Chondrocyte (in vitro differentiated cells): ENCODE results near the gene NECAP2. TPM values are rescaled to one million over a fixed set of nuclear protein-coding genes. Genes with fewer than 3 reads are reported as not detected.
A peak's percentile ranks its signal among the peaks of the same experiment; 100 is the strongest.
"Not testable (repeated sequence)": the region's sequence is repeated elsewhere in the genome, so short reads cannot be mapped to it uniquely, and the experiment has no call there.

ENCODE experiments used
- DNase-seq: peaks from one replicate; pipeline ENCODE4 v3.0.0; 2021; ENCODE audit warnings: mixed read lengths, low spot score
- H3K27ac Mint-ChIP-seq: one replicate; pipeline ENCODE4 v1.8.0; 2021; ENCODE audit warnings: mild to moderate bottlenecking, moderate library complexity, mixed read lengths; ENCODE audit not compliant: unreplicated experiment
- H3K27me3 Mint-ChIP-seq: 2 replicates; pipeline ENCODE4 v1.8.0; 2021; ENCODE audit warnings: low read depth, mixed read lengths
- H3K36me3 Mint-ChIP-seq: 2 replicates; pipeline ENCODE4 v1.8.0; 2021; ENCODE audit warnings: low read depth, mixed read lengths
- H3K4me1 Mint-ChIP-seq: 2 replicates; pipeline ENCODE4 v1.8.0; 2021; ENCODE audit warnings: low read depth, mild to moderate bottlenecking, mixed read lengths
- H3K4me3 Mint-ChIP-seq: one replicate; pipeline ENCODE4 v1.8.0; 2021; ENCODE audit warnings: mild to moderate bottlenecking, moderate library complexity, mixed read lengths; ENCODE audit not compliant: unreplicated experiment
- H3K9me3 Mint-ChIP-seq: 2 replicates; pipeline ENCODE4 v1.8.0; 2021; ENCODE audit warnings: low read depth, mixed read lengths
- CTCF ChIP-seq: fragments of 200-600 bp; sonication (generic); IDR thresholded peaks from 2 replicates; pipeline ENCODE4 v1.5.0; 2021; ENCODE audit warnings: antibody characterized with exemption, mild to moderate bottlenecking, moderate library complexity
- total RNA-seq: library from RNA; stranded (reverse); gene quantifications from 3 replicates; pipeline ENCODE4 v1.2.1, GENCODE V29; 2021

The NECAP2 gene
- total RNA-seq, 1 donor from 2014 or later, result 51.7 TPM

GRCh38 chr1:16449065-16449464 lies 8.5 kb downstream of the NECAP2 start:
- Mint-ChIP-seq H3K27ac (no peak overlapping the region), H3K4me3 (no peak overlapping the region), H3K4me1 (no peaks in the 10 kb centered on the region), H3K36me3 (peaks cover 35% of the 10 kb centered on the region), H3K27me3 (no peaks in the 10 kb centered on the region), H3K9me3 (no peaks in the 10 kb centered on the region)
- peak; percentile 51 for DNase-seq
- no peak for TF ChIP-seq CTCF

DNA sequence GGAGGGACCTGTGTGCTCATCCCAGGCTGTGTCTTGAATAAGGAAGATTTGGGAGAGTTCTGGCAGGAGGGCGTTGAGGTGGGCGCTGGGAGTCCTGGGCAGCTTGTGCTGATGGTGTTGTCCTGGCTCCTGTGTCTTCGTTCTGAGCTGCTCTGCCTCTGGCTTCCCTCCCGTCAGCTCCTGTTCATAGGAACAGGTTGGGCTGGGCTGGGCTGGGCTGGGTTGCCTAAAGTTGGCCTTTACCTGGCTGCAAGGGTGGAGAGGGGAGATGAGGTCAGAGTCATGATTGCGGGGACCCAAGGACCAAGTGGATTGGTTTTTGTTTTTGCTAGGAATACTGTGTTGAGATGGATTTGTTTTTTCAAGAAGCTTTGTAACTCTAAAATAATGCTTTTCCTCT lies 9.1 kb downstream of the NECAP2 start:
- no peak overlapping the region for H3K4me3 Mint-ChIP-seq
- no peaks in the 10 kb centered on the region for H3K4me1 Mint-ChIP-seq
- H3K27me3 Mint-ChIP-seq, result no peaks in the 10 kb centered on the region
- no peaks in the 10 kb centered on the region for H3K9me3 Mint-ChIP-seq
- DNase-seq, result peak; percentile 35
- H3K27ac Mint-ChIP-seq, result no peak overlapping the region
- H3K36me3 Mint-ChIP-seq, result peaks cover 32% of the 10 kb centered on the region
- no peak for TF ChIP-seq CTCF

DNA sequence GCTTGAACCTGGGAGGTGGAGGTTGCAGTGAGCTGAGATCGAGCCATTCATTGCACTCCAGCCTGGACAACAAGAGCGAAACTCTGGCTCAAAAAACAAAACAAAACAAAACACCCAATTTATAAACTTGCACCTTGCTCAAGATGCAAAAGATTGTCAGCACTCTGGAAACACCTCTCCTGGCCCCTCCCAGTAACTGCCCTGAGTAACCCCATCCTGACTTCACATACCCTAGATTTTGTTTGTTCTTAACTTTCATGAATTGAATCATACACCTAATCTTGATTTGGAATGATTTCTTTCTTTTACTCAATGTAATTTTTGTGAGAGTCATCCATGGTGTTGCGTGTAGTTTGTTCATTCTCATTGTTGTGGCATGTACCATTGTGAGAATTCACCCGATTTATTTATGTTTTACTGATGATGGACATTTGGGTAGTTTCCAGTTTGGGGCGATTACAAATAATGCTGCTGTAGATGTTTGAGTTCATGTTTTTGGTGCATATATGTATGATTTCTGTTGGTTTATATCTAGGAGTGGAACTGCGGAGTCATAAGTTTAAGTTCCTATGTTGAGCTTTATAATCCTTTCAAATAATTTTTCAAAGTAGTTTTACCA lies 10.4 kb downstream of the NECAP2 start:
- no peak for TF ChIP-seq CTCF
- H3K27me3 Mint-ChIP-seq, result no peaks in the 10 kb centered on the region
- H3K4me1 Mint-ChIP-seq, result no peaks in the 10 kb centered on the region
- no peak overlapping the region for H3K4me3 Mint-ChIP-seq
- peak; percentile 3 for DNase-seq
- H3K9me3 Mint-ChIP-seq, result no peaks in the 10 kb centered on the region
- no peak overlapping the region for H3K27ac Mint-ChIP-seq
- peaks cover 37% of the 10 kb centered on the region for H3K36me3 Mint-ChIP-seq

DNA sequence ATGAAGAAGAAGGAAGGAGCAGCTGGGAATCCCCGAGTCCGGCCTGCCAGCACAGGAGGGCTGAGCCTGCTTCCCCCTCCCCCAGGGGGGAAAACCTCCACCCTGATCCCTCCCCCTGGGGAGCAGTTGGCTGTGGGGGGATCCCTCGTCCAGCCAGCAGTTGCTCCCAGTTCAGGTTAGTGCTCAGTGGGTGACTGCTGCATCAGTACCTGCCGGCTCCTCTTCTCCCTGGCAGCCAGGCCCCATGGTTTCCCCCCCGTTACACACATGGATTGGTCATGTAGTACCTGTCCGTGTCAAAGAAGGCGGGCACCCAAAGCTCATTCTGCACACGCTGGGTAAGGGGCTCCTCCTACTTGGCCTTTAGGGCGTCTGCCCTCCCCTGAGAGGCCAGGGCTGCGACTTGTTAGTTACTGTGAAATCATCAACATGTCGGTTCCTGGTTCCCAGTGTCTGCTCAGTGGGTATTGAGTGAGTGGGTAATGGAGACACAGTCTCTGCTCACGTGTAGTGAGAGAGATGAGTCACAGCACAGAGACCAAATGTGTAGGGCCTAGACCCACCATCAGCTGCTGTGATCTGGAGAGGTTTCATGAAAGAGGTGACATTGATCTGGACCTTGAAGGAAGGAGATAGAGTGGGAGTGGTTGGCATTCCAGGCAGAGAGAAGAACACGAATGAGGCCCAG lies 11.5 kb downstream of the NECAP2 start:
- H3K27me3 Mint-ChIP-seq, result no peaks in the 10 kb centered on the region
- H3K9me3 Mint-ChIP-seq, result no peaks in the 10 kb centered on the region
- peak; percentile 70 for DNase-seq
- peak overlapping the region; percentile 49 for H3K27ac Mint-ChIP-seq
- H3K4me3 Mint-ChIP-seq, result no peak overlapping the region
- no peak for TF ChIP-seq CTCF
- H3K4me1 Mint-ChIP-seq, result no peaks in the 10 kb centered on the region
- peaks cover 41% of the 10 kb centered on the region for H3K36me3 Mint-ChIP-seq

DNA sequence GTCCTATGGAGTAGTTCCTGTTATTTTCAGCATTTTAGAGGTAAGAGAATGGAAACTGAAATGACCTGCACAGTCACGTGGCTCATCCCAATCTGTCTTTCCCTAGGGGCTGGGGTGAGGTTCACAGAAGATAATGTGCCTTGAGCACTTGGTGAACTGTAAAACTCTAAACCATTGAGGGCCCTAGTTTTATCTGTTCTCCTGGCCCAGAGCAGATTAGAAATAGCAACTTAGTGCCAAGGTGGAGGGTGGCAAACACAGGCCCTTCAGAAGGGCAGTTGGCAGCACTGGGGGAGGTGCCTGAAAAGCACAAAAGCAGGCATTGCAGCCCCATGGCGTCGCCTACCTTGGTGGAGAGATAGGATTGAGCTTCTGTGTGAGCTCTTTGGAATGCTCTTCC lies 14.4 kb downstream of the NECAP2 start:
- H3K27ac Mint-ChIP-seq, H3K9me3 Mint-ChIP-seq, H3K27me3 Mint-ChIP-seq, H3K4me3 Mint-ChIP-seq, H3K4me1 Mint-ChIP-seq: not testable (repeated sequence)
- peak; percentile 24 for DNase-seq
- peaks cover 36% of the 10 kb centered on the region for H3K36me3 Mint-ChIP-seq

- H3K4me1 Mint-ChIP-seq, result not testable (repeated sequence)
- H3K27ac Mint-ChIP-seq, result peak overlapping the region; percentile 8
Observed at GRCh38 chr1:16456151-16456550, 15.6 kb downstream of the NECAP2 start.

More at GRCh38 chr1:16456151-16456550, 15.6 kb downstream of the NECAP2 start:
- DNase-seq, result peak; percentile 70
- not testable (repeated sequence) for H3K27me3 Mint-ChIP-seq, H3K9me3 Mint-ChIP-seq, H3K4me3 Mint-ChIP-seq
- peaks cover 39% of the 10 kb centered on the region for H3K36me3 Mint-ChIP-seq
